ENCODE data around the gene BMP7. TPM values are rescaled to one million over a fixed set of nuclear protein-coding genes. Genes with fewer than 3 reads are reported as not detected.

BMP7 gene
- total and polyA plus RNA-seq, 2 of the 8 experiments (the other 6 are each of a cell fraction or from before 2014, with no cell fraction given) = 9.2 to 14.7 TPM

DNA sequence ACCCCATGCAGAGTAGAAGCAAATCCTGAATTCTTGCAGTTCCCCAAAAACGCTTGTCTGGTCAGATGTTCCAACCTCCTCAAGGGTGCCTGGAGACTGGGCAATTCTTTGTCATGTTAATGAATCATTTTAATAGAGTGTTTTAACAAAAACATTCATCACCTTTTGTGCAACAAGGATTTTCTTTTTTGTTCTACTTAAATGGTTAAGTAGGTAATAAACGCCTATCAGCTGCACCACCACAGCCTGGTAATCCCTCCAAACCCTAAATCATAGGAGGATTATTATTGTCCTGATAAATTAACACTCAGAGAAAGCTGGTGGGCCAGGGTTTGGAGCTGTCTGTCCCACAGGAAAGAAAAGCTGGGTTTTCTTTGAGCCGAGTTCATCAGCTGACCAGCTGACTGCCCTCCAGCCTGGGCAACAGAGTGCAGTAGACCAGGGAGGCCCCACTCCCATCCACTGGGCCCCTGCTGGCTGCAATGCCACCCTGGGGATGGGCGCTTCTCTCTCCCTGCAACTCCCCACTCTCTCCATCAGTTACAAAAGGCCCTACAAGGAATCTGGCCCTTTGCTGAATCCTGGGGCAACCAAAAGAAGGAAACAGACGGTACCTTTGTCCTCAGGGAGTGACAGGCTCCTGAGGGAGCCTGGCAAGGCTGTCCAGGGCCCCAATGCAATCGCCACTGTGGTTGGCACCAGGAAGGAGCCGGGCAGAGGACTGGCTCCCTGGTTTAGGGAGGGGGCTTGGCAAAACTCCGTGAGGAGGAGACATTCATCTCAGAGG is 23.1 kb upstream of the BMP7 start:
- H3K56ac ChIP-seq (replicated peaks; ENCODE audit: insufficient read length, low read depth, low read length) = no peak overlapping the region
- CTCF ChIA-PET (ENCODE audit: partially characterized antibody) = interaction anchor here (0.8 to 2.8 kb wide), 13 partner anchors 12 to 199 kb away, joined by 3 to 13 read pairs (median 5); partner anchors contain the start of gene SPO11

More for the DNA sequence above, 23.1 kb upstream of the BMP7 start:
- no peak overlapping the region for H3K14ac ChIP-seq (ENCODE audit: insufficient read length)
- no peak overlapping the region for H3K23ac ChIP-seq (ENCODE audit: insufficient read length)
- H3K79me2 ChIP-seq (ENCODE audit: control insufficient read depth in 1 of 2, insufficient read depth in 2 of 2, low read length in 2 of 2) = no peaks in the 10 kb centered on the region
- H2BK120ac ChIP-seq (replicated peaks; ENCODE audit: low read depth, low read length) = no peak overlapping the region
- H3K23me2 ChIP-seq (ENCODE audit: low read depth, low read length) = no peaks in the 10 kb centered on the region
- no peak overlapping the region for H2AFZ ChIP-seq (ENCODE audit: low read length)
- no peaks in the 10 kb centered on the region for H3K36me3 ChIP-seq (ENCODE audit: control insufficient read depth in 2 of 4, insufficient read depth in 4 of 4, low read length in 3 of 4)
- 84% methylated on average over 8 of the region's 8 CpGs; no CpG with 5 or more reads in 1 of the 2 experiments for WGBS, 2 experiments (ENCODE audit: extremely low coverage in 1 of 2, insufficient coverage in 1 of 2, insufficient read length in 1 of 2, insufficient replicate concordance in 2 of 2, low coverage in 1 of 2, low lambda C conversion rate in 2 of 2, missing lambda C conversion rate in 1 of 2)
- peaks cover 0 to 11% (median 3%) of the 10 kb centered on the region in 4 experiments; a peak in 3 of 7 replicates for H3K4me1 ChIP-seq (replicated peaks in 1 of 4; ENCODE audit: control insufficient read depth in 3 of 4, insufficient read depth in 4 of 4, low read length in 3 of 4)
- H4K8ac ChIP-seq (ENCODE audit: extremely low read depth, insufficient read depth, low read length) = no peak overlapping the region; the same call in 1 of the 2 replicates
- POLR2A ChIA-PET (ENCODE audit: partially characterized antibody) = no interaction called here
- H4K5ac ChIP-seq (ENCODE audit: insufficient read length, low read depth, low read length) = no peak overlapping the region
- no peak overlapping the region for H3K4me2 ChIP-seq (ENCODE audit: insufficient read depth in 1 of 2, low read depth in 2 of 2, low read length in 2 of 2)
- H3K4me3 ChIP-seq (ENCODE audit: extremely low read depth in 1 of 4, insufficient read depth in 2 of 4, low read depth in 3 of 4, low read length in 4 of 4) = no peak overlapping the region
- H3K79me1 ChIP-seq (ENCODE audit: low read depth, low read length) = no peaks in the 10 kb centered on the region
- H2BK15ac ChIP-seq (ENCODE audit: low read length) = no peak overlapping the region
- H3K18ac ChIP-seq (ENCODE audit: extremely low read depth, low read length) = no peak overlapping the region
- H3K27me3 ChIP-seq (replicated peaks in 1 of 4; ENCODE audit: control insufficient read depth in 3 of 4, extremely low read depth in 1 of 4, insufficient read depth in 3 of 4, low read length in 3 of 4) = no peaks in the 10 kb centered on the region; a peak in 1 of 7 replicates
- no peak for TF ChIP-seq TEAD4 (IDR thresholded peaks at IDR 0.05; ENCODE audit: low read depth, low read length)
- TF ChIP-seq, protein P1, sequence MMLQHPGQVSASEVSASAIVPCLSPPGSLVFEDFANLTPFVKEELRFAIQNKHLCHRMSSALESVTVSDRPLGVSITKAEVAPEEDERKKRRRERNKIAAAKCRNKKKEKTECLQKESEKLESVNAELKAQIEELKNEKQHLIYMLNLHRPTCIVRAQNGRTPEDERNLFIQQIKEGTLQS (IDR thresholded peaks at IDR 0.05; ENCODE audit: insufficient read depth, low read depth, low read length) = no peak
- no peak for TF ChIP-seq MAFK (IDR thresholded peaks at IDR 0.05; ENCODE audit: low read depth, low read length)
- TF ChIP-seq ASH2L (IDR thresholded peaks at IDR 0.05; ENCODE audit: low read length) = no peak
- no peak for TF ChIP-seq CHD1 (IDR thresholded peaks at IDR 0.05; ENCODE audit: low read depth, low read length)
- TF ChIP-seq ZNF274 (IDR thresholded peaks at IDR 0.05; ENCODE audit: borderline replicate concordance, extremely low read depth, low read length) = no peak
- TF ChIP-seq RAD21 (IDR thresholded peaks at IDR 0.05 in 1 of 2, conservative IDR thresholded peaks at IDR 0.05 in 1 of 2; ENCODE audit: low read depth in 2 of 2, low read length in 2 of 2) = no peak
- no peak for TF ChIP-seq SIN3A (conservative IDR thresholded peaks at IDR 0.05 in 1 of 2, IDR thresholded peaks at IDR 0.05 in 1 of 2; ENCODE audit: low read depth in 1 of 2, low read length in 2 of 2)
- no peak for TF ChIP-seq CREB1 (IDR thresholded peaks at IDR 0.05)
- no peak for TF ChIP-seq EGR1 (IDR thresholded peaks at IDR 0.05; ENCODE audit: borderline replicate concordance, low read depth, low read length)
- no peak for TF ChIP-seq SAP30 (IDR thresholded peaks at IDR 0.05; ENCODE audit: insufficient read depth, insufficient replicate concordance, low read length)
- no peak for TF ChIP-seq CBX8 (IDR thresholded peaks at IDR 0.05; ENCODE audit: borderline replicate concordance, low read depth, low read length)
- FAIRE-seq = no peak
- no peak overlapping the region for H2BK5ac ChIP-seq (ENCODE audit: low read depth, low read length)
- no peak overlapping the region for H2BK12ac ChIP-seq (ENCODE audit: low read depth, low read length)
- no peak overlapping the region for H2AK5ac ChIP-seq (ENCODE audit: low read depth, low read length)
- no peak for DNase-seq (ENCODE audit: low read depth in 1 of 2, low spot score in 2 of 2)
- no peak overlapping the region for H3K27ac ChIP-seq (ENCODE audit: low read depth, low read length)
- no peak overlapping the region for H4K91ac ChIP-seq (replicated peaks; ENCODE audit: insufficient read length, low read length)
- H4K20me1 ChIP-seq (replicated peaks in 1 of 2; ENCODE audit: control insufficient read depth in 1 of 2, insufficient read depth in 2 of 2, low read length in 2 of 2) = no peaks in the 10 kb centered on the region
- no peak overlapping the region for H2BK20ac ChIP-seq (ENCODE audit: low read length)
- no peaks in the 10 kb centered on the region for H3K9me3 ChIP-seq (ENCODE audit: insufficient read depth in 2 of 2, low read depth in 1 of 2, low read length in 1 of 2)
- H3K4ac ChIP-seq (replicated peaks; ENCODE audit: insufficient read length, low read depth, low read length) = no peak overlapping the region
- H3K9ac ChIP-seq (replicated peaks in 1 of 4; ENCODE audit: extremely low read depth in 1 of 4, low read depth in 3 of 4, low read length in 3 of 4) = no peak overlapping the region

Data from H1 (cell line).